ENCODE data around the gene ABCA8. TPM values are rescaled to one million over a fixed set of nuclear protein-coding genes. Genes with fewer than 3 reads are reported as not detected.

ABCA8 gene
- total RNA-seq, 4 donors from 2014 or later: 10.9 to 87.5 (median 21.2) TPM

DNA sequence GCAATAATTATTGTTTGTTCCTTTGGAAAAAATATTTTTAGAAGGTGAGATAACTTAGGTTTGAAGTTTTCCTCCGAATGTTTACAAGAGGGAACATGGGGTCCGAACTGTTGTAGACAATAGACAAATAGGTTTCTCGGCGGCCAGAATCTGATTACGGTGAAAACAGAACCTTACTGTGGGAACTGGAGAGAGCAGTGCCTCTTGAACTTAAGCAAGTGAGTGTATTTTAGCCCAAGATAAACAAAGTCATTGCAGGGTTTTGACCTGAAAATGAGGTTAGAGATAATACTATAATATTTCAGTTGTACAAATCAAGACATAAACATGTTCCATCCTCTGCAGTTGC lies 134.7 kb downstream of the ABCA8 start:
- Histone ChIP-seq H3K36me3 (no peaks in the 10 kb centered on the region), H3K4me3 (no peak overlapping the region), H3K4me1 (no peaks in the 10 kb centered on the region), H3K27ac (no peak overlapping the region), H3K27me3 (no peaks in the 10 kb centered on the region), H3K9me3 (no peaks in the 10 kb centered on the region)
- no peak for DNase-seq
- TF ChIP-seq CTCF (IDR thresholded peaks at IDR 0.05): no peak
- no peak for TF ChIP-seq POLR2A (IDR thresholded peaks at IDR 0.05)

DNA sequence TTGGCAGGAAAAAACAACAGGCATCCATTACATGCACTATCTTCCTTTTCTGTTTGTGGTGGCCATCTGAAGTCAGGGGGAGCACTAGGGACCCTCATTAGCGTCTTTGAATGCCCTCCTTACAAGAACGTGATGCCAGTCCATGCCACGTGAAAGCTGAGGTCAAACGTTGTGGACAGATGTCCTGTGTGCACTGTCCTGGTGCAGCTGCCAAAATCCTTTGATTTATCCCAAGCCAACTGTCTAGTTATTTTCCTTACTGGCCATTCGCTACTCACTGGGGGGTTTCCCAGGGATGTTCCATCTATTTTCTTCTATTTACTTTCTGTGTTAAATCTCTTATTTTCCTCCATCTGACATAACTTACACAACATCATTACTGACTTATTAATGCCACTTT lies 135.7 kb downstream of the ABCA8 start:
- Histone ChIP-seq H3K36me3 (no peaks in the 10 kb centered on the region), H3K9me3 (no peaks in the 10 kb centered on the region), H3K27me3 (no peaks in the 10 kb centered on the region), H3K27ac (no peak overlapping the region), H3K4me3 (no peak overlapping the region), H3K4me1 (no peaks in the 10 kb centered on the region)
- no peak for TF ChIP-seq CTCF (IDR thresholded peaks at IDR 0.05)
- no peak for TF ChIP-seq POLR2A (IDR thresholded peaks at IDR 0.05)
- DNase-seq: no peak

Other genes with a start within 250 kb of the ABCA8 start
- gene ABCA9, start 105.5 kb upstream of the ABCA8 start, total RNA-seq: 10 to 100 TPM in 3 of 4 donors, 1 to 10 TPM in 1; 8.6 to 35.9 (median 20.6) TPM
- gene ABCA6, start 186.5 kb upstream of the ABCA8 start, total RNA-seq: 10 to 100 TPM; 23.8 to 59.4 (median 41.1) TPM